ENCODE measurements around the gene FOXO1.

Gene FOXO1

DNA sequence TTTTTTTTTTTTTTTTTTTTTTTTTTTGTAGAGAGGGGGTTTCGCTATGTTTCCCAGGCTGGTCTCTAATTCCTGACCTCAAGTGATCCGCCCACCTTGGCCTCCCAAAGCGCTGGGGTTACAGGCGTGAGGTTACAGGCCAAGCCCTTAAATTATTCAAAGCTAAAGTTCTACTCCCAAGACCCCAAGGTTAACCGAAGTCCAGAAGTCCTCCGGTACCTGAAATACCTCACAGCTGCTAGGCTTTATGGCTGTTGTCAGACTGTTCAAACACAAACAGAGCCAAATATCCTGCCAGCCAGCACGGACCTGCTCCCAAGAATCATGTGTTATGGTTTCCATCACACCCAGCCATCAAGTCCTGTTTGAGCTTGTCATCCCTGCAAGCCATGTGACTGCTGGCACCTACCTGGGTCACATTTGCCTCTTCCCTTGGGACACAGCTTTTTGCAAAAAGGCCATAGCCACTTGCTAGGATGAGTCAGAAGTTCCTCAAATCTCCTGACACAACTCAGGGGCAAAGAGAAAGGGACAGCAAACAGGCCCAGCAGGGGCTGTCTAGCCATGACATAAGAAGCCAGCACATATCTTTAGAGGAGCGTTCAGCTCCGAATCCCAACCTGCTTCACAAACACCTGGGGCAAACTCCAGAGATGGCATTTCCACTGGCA is 129.9 kb downstream of the FOXO1 start:
- Histone ChIP-seq H3K4me3 (ENCODE audit: low read length) (no peak overlapping the region), H3K9me3 (ENCODE audit: control insufficient read depth, insufficient read depth, low read length) (no peaks in the 10 kb centered on the region), H3F3A (ENCODE audit: control insufficient read depth, insufficient read depth) (peaks cover 19% of the 10 kb centered on the region), H4K20me1 (ENCODE audit: control insufficient read depth, insufficient read depth, low read depth, low read length) (no peaks in the 10 kb centered on the region), H3K27me3 (ENCODE audit: control insufficient read depth, low read length) (no peaks in the 10 kb centered on the region), H3K9me2 (replicated peaks; ENCODE audit: control insufficient read depth, low read length) (no peaks in the 10 kb centered on the region), H3K4me2 (ENCODE audit: low read length) (no peak overlapping the region), H3K27ac (ENCODE audit: low read depth, low read length) (no peak overlapping the region), H3K79me2 (ENCODE audit: control insufficient read depth, low read length) (no peaks in the 10 kb centered on the region; the same call in 1 of the 2 replicates), H3K36me3 (ENCODE audit: control insufficient read depth, low read length) (no peaks in the 10 kb centered on the region), H3K4me1 (ENCODE audit: control insufficient read depth, low read length) (peaks cover 74% of the 10 kb centered on the region)
- no peak for TF ChIP-seq EZH2phosphoT487 (IDR thresholded peaks at IDR 0.05; ENCODE audit: borderline replicate concordance, low read length)
- TF ChIP-seq, protein P1, sequence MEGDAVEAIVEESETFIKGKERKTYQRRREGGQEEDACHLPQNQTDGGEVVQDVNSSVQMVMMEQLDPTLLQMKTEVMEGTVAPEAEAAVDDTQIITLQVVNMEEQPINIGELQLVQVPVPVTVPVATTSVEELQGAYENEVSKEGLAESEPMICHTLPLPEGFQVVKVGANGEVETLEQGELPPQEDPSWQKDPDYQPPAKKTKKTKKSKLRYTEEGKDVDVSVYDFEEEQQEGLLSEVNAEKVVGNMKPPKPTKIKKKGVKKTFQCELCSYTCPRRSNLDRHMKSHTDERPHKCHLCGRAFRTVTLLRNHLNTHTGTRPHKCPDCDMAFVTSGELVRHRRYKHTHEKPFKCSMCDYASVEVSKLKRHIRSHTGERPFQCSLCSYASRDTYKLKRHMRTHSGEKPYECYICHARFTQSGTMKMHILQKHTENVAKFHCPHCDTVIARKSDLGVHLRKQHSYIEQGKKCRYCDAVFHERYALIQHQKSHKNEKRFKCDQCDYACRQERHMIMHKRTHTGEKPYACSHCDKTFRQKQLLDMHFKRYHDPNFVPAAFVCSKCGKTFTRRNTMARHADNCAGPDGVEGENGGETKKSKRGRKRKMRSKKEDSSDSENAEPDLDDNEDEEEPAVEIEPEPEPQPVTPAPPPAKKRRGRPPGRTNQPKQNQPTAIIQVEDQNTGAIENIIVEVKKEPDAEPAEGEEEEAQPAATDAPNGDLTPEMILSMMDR (IDR thresholded peaks at IDR 0.05; ENCODE audit: low read depth, low read length, poor library complexity, severe bottlenecking) = no peak

DNA sequence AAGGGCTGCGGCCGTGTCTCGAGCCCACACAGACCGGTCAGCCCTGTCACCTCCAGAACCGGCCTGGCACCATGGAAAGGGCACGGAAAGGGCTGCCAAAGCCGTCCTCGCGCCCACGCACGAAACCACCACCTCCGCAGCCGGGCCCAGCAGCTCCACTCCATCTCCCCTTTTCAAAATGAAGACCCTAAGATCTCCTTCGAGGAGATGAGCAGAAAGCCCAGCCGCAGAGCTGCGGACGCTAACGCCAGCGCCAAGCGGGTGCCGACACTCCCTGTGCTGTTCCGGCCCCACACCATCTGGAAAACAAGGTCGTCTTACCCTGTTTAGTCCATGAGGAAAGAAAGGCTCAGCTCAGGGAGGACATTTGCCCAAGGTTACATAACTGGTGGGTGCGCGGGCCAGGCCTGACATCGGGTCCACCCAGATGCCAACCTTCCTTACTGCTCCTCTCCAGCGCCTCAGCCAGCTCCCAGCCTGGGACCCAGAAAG is 131.1 kb downstream of the FOXO1 start:
- Histone ChIP-seq H3K36me3 (ENCODE audit: control insufficient read depth, low read length) (no peaks in the 10 kb centered on the region), H4K20me1 (ENCODE audit: control insufficient read depth, insufficient read depth, low read depth, low read length) (no peaks in the 10 kb centered on the region), H3K4me1 (ENCODE audit: control insufficient read depth, low read length) (peaks cover 83% of the 10 kb centered on the region), H3F3A (ENCODE audit: control insufficient read depth, insufficient read depth) (peaks cover 20% of the 10 kb centered on the region), H3K4me3 (ENCODE audit: low read length) (no peak overlapping the region), H3K27ac (ENCODE audit: low read depth, low read length) (no peak overlapping the region), H3K4me2 (ENCODE audit: low read length) (no peak overlapping the region), H3K79me2 (ENCODE audit: control insufficient read depth, low read length) (no peaks in the 10 kb centered on the region; the same call in 1 of the 2 replicates), H3K9me2 (replicated peaks; ENCODE audit: control insufficient read depth, low read length) (no peaks in the 10 kb centered on the region), H3K9me3 (ENCODE audit: control insufficient read depth, insufficient read depth, low read length) (no peaks in the 10 kb centered on the region), H3K27me3 (ENCODE audit: control insufficient read depth, low read length) (no peaks in the 10 kb centered on the region)
- TF ChIP-seq, protein P1 (IDR thresholded peaks at IDR 0.05; ENCODE audit: low read depth, low read length, poor library complexity, severe bottlenecking) = no peak
- TF ChIP-seq EZH2phosphoT487 (IDR thresholded peaks at IDR 0.05; ENCODE audit: borderline replicate concordance, low read length) = no peak

DNA sequence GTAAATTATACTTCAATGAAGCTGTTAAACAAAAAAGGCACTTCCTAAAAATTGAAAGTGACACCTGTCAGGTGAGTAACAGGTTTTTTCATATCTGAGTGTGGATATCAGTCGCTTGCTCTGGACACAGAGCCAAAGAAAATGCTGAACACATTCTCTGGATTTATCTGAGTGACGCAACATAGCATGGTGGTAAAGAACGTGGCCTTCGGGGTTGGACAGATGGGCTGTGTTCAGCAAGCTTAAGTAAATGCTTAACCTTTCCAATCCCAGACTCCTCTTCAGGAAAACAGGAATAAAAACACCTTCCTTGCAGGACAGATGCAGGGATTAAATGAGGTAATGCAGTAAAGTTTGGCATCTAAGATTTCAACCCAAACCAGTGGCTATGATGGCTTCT is 132.0 kb downstream of the FOXO1 start:
- peak overlapping the region; percentile 44 for H3K27ac ChIP-seq (ENCODE audit: low read depth, low read length)
- H4K20me1 ChIP-seq (ENCODE audit: control insufficient read depth, insufficient read depth, low read depth, low read length) = no peaks in the 10 kb centered on the region
- no peaks in the 10 kb centered on the region for H3K27me3 ChIP-seq (ENCODE audit: control insufficient read depth, low read length)
- H3K9me2 ChIP-seq (replicated peaks; ENCODE audit: control insufficient read depth, low read length) = no peaks in the 10 kb centered on the region
- peak overlapping the region; percentile 42 for H3K4me3 ChIP-seq (ENCODE audit: low read length)
- H3K79me2 ChIP-seq (ENCODE audit: control insufficient read depth, low read length) = no peaks in the 10 kb centered on the region; the same call in 1 of the 2 replicates
- TF ChIP-seq, protein P1 (IDR thresholded peaks at IDR 0.05; ENCODE audit: low read depth, low read length, poor library complexity, severe bottlenecking) = no peak
- no peak for TF ChIP-seq EZH2phosphoT487 (IDR thresholded peaks at IDR 0.05; ENCODE audit: borderline replicate concordance, low read length)
- peaks cover 25% of the 10 kb centered on the region for H3F3A ChIP-seq (ENCODE audit: control insufficient read depth, insufficient read depth)
- peak overlapping the region; percentile 58 for H3K4me2 ChIP-seq (ENCODE audit: low read length)
- no peaks in the 10 kb centered on the region for H3K9me3 ChIP-seq (ENCODE audit: control insufficient read depth, insufficient read depth, low read length)
- no peaks in the 10 kb centered on the region for H3K36me3 ChIP-seq (ENCODE audit: control insufficient read depth, low read length)
- H3K4me1 ChIP-seq (ENCODE audit: control insufficient read depth, low read length) = peaks cover 82% of the 10 kb centered on the region
